SK-N-MC (cell line): ENCODE results near the gene TBC1D17.

Experiments
- EZH2 ChIP-seq: fragments of 200-600 bp; sonication (generic); IDR thresholded peaks from one replicate; pipeline ENCODE4 v1.6.1; 2017; ENCODE audit warnings: antibody characterized with exemption
- POLR2AphosphoS5 ChIP-seq: IDR thresholded peaks from 2 replicates; pipeline ENCODE4 v1.6.1; 2012; ENCODE audit warnings: mild to moderate bottlenecking, low read depth, low read length, borderline replicate concordance

DNA sequence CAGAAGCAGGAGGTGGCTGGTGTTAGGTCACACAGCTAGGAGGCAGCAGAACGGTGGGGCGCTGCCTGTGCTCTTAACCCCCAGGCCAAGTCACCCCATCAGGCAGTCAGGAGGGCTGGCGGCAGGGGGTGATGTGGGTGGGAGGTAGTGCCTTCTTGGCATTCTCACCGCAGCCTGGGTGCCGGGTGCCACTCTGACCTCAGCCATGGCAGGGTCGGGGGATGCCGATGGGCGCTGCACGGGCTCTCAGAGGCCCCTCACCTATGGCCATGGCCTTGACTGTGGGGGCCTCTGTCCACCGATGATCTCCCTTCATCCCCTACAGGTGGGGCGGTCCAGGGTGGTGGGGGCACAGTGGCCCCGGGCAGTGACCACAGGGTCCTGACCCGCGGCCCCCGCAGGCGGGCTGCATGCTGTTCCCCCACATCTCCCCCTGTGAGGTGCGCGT lies 20.9 kb upstream of the TBC1D17 start:
- TF ChIP-seq EZH2: no peak
- TF ChIP-seq POLR2AphosphoS5: no peak
